GM18517 (cell line): Measurements from ENCODE around the gene SLC26A9.
"Not testable (repeated sequence)": the region's sequence is repeated elsewhere in the genome, so short reads cannot be mapped to it uniquely, and the experiment has no call there.

Source experiments
- ATAC-seq: cut with Tn5 transposase; IDR thresholded peaks from one replicate; pipeline ENCODE4 v1.9.1; 2021; ENCODE audit warnings: mild to moderate bottlenecking, moderate library complexity; ENCODE audit not compliant: unreplicated experiment

Gene SLC26A9

DNA sequence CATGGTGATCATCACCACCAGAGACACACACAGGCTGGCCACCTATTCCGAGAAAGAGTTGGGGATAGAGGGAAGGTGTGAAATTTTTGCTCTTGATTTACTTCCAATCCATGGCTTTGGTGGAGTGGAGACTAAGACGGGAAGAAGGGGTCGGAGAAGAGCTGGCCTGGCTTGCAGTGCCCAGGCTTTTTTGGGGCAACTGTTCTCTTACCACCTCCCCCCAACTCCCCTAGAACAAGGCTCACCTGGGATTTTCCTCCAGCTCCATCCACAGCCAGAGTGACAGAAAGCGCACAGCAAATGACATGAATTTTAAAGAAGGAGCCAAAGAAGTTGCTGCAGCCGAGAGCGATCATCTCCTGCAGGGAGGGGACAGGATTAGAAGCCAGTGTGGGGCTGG, 16.0 kb downstream of the SLC26A9 start:
- ATAC-seq, result no peak

DNA sequence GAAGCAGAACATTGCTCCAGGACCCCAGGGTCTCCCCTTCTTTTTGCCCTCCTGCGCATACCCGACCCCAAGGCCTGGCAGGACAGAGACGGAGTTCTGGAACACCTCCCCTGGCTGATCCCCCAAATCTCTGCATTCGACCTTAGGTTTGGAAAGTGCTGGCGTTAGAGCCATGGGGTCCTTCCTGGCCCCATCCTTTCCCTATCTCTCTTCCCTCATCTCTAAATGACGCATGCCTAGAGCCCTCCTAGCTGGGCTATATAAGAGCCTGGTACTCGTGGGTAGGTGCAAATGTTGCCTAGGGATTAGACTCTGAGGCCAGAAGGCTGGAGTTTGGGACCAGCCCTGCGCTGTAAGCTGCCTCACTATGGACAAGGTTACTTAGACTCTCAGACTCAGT, 16.6 kb downstream of the SLC26A9 start:
- no peak for ATAC-seq

DNA sequence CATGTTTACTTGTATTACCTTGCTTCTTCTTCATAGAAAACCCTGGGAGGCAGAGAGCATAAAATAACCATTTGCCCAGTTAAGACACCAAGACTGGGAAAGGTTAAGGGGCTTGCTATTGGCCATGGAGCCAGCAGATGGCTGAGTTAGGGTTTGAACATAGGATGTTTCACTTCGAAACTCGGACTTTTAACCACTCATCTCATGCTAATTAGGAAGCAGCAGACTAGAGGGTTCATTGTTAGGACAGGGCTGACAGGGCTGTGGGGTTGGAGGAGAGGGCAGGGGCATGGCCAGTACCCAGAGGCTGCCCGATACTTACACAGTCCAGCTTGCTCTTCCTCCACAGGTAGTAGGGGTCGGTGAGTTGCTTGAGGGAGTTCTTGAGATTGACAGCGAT, 17.0 kb downstream of the SLC26A9 start:
- no peak for ATAC-seq

- no peak for ATAC-seq
Observed at GRCh38 chr1:205925736-205926135, 17.5 kb downstream of the SLC26A9 start.

DNA sequence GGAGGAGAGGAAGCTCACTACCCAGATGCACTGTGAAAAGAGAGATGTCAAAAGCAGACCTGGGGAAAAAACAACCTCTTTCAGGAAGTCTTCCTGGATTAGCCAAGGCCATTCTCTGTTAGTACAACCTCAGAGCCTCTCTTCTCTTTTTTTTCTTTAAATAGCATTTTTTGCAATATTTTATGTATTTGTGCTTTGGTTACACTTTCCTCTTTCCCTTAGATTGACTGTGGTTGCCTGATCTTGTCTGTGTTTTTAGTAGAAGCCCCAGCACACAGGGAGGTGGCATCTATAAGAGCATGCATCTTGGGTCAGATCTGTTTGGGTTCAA, 18.8 kb downstream of the SLC26A9 start:
- ATAC-seq, result no peak

DNA sequence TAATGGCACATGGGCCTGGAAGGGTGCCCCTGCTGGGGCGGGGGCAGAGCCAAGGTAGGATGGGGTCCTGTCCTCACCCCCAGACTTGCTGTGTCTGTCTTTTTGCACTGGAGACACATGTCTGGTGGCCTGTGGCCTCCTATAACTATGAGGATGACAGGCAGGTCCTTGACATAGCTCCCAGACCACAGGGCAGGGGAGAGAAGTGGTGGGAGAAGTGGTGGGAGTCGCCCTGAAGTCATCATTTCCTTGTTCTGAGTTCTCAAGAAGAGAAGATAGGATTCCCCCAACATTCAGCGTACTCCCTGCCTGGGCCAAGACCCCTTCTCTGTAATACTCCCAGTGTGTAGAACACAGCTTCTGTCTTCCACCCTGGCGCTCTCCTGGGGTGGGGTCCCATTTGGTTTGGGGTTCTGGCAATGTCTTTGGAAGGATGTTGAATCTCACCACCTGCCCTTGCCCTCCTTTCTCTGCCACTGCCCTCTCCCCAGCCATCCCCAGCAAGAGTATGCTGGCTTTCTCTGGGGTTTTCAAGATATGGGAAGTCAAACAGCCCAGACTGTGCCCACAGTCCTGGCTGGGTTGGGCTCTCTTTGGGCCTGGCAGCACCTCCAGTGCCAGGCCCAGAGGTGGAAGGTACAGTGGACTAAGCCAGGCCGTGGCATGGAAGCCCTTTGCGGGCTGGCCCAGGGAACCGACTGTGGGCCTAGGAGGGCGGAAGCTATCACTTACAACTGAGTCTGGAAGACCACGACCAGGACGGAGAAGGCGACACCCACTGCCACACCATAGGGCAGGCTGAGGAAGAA, 19.4 kb downstream of the SLC26A9 start:
- ATAC-seq, result no peak

DNA sequence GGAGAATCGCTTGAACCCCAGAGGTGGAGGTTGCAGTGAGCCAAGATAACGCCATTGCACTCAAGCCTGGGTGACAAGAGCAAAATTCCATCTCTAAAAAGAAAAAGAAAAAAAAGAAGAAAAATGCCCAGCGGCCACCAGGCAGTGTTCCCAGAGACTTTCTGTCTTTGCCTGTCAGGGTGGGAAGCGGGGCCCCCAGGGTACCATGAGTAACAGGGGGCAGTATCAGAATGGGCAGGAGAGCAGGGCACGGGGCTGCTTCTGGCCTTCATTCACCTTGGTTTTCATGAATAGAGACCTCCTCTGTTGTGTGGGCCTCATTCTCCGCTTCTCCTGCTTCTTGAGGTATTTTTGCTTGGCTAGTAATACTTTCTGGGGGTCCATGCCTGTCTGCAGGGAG, 20.4 kb downstream of the SLC26A9 start:
- ATAC-seq, result no peak

DNA sequence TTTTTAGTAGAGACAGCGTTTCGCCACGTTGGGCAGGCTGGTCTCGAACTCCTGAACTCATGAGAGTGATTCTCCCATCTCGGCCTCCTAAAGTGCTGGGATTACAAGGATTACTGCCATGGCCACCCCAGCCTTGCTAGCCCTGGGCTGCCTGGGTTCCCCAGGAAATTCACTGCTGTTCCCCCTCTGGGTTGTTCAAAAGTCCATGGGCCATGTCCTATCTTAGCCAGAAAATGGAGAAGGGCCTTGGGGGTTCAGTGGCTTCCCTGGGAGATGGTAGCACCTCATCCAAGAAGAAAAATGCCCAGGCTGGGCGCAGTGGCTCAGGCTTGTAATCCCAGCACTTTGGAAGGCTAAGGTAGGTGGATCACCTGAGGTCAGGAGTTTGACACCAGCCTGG, 20.9 kb downstream of the SLC26A9 start:
- no peak for ATAC-seq

- no peak for ATAC-seq
Observed at GRCh38 chr1:205921570-205921909, 21.7 kb downstream of the SLC26A9 start.

DNA sequence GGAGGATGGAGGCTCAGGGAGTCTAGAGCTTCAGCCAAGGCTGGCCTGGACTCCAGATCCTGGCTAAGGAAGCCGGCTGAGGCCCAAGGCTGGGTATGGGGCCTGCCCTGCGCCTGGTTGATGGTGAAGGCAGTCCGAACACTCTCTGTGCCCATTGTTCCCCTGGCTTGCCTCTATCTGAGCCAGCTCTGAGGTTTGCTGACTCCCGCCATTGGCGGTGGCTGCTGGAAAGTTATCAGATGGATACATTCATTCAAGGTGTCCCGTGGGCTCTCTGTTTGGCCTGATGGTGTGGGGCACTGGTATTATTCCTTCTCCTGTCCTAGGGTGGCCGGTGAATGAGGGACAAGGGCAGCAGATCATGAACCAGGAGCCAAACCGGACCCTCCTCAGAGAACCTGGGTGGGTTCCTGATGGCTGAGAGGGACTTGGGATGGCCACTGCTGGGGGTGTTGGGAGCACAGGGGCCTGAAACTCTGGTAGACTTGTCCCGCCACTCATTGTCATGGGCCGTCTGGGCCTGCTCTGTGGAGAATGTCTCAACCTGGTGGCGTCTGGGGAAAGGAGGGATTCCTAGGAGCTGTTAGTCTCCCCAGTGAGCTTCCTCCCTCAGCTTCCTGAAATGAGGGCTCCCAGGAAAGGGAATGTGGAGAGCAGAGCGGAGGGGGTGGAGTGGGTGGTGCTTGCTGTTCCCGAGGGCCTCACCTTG, 22.2 kb downstream of the SLC26A9 start:
- no peak for ATAC-seq

DNA sequence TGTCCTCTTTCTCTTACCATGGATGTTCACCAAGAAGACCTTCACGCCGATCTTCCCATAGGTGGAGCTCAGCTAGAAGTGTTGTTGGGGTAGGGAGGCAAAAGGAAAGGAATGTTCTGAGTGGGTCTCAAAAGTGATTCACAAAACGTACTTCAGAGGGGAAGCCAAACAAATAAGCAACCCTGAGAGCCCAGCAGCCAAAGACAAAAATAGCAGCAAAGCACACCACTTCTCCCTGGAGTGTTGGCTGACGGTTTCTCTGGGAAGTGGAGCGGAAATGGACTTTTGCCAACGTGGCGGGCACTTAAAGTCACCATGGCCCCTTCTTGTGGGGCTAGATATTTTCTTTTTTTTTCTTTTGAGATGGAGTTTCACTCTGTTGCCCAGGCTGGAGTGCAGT, 23.1 kb downstream of the SLC26A9 start:
- ATAC-seq, result no peak

DNA sequence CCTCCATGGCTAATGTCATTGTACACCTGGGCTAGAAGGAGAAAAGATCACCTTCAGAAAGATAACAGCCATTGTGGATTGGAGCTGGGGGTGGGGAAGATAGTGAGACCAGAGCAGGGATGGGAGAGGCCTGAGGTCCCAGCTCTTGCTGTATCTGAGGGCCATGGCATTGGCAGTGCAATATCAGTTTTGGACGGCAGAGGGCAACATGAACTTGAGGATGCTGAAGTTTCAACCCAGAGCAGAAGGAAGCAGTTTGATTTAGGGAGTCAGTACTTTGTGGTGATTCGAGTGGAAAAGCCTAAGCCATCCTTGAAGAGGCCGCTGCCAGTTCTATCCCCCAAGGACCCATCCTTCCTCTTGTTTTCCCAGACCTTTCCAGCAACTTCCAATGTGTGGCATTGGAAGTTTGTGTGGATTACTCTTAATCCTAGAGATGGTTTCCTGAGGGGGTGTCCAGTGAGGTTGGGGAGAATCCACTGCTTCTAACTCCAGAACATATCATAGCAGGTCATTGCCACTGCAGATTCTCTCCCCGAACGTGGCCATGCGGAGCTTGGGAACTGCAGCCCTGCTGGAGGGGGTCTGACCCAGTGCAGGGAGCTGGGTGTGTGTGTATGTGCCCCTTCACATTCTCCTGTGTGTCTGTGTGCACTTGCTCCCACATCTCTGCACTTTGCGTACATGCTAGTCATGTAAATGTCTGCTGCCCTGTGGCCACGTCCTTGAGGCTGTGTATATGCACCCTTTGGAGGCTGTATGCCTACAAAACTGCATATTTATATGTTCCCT, 24.1 kb downstream of the SLC26A9 start:
- ATAC-seq, result no peak

DNA sequence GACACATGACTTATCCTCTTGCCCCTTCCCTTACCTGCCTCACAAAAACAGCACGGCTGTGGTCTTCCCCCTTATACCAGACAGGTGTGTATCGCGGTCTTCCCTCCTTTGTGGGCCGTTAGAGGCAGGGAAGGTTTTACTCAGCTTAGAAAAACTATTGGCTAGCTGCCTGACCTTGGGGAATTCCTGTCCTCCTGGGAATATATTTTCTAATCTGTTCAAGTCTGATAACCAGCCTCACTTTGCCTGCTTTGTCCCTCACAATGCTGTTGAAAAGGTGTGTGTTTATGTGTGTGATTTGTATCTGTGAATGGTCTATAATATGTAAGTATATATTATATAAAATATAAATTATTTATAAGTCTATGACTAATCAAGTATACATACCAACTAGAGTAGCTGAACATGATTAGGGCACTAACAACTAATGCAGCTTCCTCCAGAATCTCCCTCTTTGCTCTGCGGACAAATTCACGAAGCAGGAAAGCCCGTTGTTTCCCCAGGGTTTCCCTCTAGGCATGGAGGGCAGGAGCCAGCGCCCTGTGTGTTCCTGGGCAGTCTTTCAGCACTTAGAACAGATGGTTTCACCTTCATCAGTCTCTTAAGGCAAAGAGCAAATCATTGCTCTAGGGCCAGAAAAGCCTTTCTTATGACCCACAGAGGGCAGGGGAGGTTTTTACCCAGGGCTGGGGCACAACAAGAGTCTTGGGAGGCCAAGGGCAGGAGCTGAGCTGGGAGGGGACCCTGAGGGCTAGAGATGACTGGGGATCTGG, 25.6 kb downstream of the SLC26A9 start:
- no peak for ATAC-seq

DNA sequence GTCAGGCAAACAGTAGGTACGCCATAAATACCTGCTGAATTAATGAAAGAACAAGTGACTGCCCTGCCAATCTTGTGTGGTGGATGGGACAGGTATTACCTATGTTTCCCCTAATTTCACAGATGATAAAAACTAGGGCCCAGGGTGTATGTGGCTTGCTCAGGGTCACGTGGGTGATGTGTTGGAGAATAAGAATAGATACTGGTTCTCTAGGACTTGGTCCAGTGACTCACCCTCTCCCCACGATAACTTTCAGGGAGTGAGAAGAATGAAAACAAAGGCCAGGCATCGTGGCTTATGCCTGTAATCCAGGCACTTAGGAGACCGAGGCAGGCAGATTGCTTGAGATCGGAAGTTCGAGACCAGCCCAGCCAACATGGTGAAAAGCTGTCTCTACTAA, 26.7 kb downstream of the SLC26A9 start:
- no peak for ATAC-seq

DNA sequence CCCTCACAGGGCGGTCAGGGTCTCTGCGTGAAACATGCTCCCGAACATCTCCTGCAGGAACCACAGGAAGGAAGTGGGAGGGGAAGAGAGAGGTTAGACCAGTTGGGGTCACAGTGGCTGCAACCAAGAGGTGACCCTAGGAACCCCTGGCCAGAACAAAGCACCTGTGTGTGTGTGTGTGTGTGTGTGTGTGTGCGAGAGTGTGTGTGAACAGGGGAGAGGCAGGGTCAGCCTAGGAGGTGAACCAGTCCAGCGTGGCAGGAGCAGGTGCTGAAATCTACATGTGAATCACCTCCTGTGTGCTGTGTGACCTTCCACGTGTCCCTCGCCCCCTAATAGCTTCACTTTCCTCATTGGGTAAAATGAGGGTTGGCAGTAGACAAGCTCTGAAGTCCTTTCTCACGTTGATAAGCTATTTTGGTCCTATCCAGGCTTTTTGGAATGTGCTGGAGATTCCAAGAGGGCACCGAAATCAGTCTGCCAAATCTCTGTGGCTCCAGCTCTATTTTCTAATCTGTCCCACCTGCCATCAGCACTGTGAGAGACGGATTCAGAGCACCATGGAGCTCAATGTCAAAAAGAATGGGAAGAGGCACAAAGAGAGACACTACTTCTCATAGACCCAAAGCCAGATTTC, 27.8 kb downstream of the SLC26A9 start:
- no peak for ATAC-seq

GRCh38 chr1:205914730-205915129, 28.5 kb downstream of the SLC26A9 start:
- ATAC-seq, result no peak

GRCh38 chr1:205914155-205914507, 29.1 kb downstream of the SLC26A9 start:
- no peak for ATAC-seq

- no peak for ATAC-seq
Observed at GRCh38 chr1:205913451-205914154, 29.7 kb downstream of the SLC26A9 start.

DNA sequence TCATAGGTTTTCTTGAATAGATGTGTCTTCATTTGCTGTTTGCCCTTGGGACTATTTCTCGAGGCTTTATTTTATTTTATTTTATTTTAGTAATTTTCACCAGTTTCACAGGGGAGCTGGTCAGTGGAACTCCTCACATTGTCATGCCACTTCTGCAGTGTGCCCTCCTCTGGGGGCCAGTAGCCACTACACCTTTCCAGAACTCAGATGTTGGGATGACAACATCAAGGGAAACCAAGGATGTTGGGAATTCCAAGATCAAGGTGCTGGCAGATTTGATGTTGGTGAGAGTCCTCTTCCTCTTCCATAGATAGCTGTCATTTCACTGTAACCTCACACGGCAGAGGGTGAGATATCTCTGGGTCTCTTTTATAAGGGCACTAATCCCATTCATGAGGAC, 35.5 kb downstream of the SLC26A9 start:
- no peak for ATAC-seq

DNA sequence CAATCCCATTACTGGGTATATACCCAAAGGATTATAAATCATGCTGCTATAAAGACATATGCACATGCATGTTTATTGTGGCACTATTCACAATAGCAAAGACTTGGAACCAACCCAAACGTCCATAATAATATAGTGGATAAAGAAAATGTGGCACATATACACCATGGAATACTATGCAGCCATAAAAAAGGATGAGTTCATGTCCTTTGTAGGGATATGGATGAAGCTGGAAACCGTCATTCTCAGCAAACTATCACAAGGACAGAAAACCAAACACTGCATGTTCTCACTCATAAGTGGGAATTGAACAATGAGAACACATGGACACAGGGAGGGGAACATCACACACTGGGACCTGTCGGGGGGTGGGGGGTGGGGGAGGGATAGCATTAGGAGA, 38.2 kb downstream of the SLC26A9 start:
- ATAC-seq, result not testable (repeated sequence)
